Glomerular endothelial cell (primary cell): ENCODE data around the gene NTRK2. TPM values are rescaled to one million over a fixed set of nuclear protein-coding genes. Genes with fewer than 3 reads are reported as not detected.

Experiments used
- DNase-seq: peaks from one replicate; pipeline ENCODE4 v3.0.0-alpha.2; 2011; ENCODE audit warnings: low read depth, low spot score; ENCODE audit errors: extremely low read depth
- total RNA-seq: library from RNA; depleted of rRNA; stranded (reverse); fragments of >200 nt; gene quantifications from 2 replicates; pipeline ENCODE4 v1.2.3, GENCODE V29; 2015

The NTRK2 gene
- total RNA-seq, result 0.35 and 0.97 TPM in 2 replicates

DNA sequence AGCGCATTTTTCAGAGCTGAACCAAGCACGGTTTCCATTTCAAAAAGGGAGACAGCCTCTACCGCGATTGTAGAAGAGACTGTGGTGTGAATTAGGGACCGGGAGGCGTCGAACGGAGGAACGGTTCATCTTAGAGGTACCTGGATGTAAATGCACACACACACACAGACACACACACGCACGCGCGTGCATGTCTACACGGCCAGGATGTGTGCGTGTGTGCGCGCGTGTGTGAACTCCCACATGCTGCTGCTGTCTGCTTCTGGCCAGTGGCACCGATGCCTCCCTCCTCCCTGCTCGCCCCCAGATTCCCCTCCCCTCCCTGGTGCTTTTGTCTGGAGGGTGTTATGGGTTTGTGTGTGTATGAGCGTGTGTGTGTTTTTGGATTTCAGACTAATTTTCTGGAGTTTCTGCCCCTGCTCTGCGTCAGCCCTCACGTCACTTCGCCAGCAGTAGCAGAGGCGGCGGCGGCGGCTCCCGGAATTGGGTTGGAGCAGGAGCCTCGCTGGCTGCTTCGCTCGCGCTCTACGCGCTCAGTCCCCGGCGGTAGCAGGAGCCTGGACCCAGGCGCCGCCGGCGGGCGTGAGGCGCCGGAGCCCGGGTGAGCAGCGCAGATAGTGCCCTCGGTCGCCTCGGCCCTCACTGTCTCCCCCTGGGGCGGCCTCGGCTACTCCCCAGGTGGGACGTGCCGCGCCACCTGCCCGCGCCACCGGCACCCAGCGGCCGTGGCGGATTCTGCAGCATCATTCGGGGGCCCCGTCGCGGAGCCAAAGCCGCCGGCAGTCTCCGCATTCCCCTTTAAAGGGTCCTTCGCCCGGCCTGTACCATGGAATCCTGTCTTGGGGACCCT, at the start of gene NTRK2:
TSS of gene NTRK2 (plus strand) at position 442 of the 850 bp plus-strand sequence. CDS start 1,020 bp downstream, outside the sequence.
- DNase-seq, result no peak

DNA sequence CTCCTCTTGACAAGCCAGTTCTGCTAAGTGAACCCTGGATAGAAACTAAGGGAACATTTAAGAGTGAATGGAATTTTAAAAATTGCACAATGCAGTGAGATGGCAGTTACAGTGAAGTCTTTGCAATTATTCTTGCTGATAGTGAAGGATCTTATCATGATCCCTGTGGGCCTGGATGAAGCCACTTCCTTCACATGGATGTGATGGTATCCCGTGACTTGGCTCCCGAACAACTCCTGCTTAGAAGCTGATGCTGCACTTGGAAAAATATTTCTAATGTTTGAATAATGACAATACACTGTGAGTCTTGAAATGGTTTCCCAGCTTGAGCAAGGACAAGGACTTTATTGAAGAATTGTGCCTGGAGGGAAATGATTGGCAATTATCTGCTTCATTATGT, 49.2 kb upstream of the NTRK2 start:
- DNase-seq, result no peak

DNA sequence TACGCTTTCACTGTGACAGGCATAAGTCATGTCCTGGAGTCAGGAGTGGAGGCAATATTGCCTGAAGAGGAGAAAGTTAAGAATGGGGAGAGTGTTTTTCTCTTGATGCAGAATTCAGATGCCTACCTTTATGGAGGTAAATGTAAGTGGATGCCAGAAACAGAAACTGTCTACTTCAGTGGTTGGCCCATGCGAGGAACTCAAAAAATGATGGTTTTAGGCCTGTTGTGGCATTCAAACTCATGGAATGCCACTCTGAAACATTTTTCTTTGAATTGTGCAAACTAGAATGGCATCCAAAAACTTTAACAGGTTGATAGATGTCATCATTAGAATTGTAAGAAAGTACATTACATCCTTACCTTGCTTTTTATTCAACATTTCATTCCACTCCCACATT, 47.7 kb upstream of the NTRK2 start:
- DNase-seq, result no peak

DNA sequence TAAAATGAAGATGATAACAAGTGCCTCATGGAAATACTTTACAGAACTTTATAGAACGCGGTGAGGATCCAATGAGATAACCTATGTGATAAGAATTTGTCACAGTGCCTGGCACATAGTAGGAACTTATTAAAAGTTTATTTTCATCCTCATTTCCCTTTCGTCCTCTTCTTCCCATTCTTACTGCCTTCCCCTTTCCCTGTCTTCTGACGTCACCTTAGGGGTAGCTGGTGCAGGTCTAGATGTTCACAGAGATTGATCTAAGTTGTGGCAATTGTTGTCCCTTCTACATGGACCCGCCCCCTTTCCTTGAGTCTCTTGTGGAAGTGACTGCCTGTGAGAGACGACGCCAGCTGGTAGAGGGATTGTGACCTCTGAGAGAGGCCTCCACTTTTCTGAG, 46.5 kb upstream of the NTRK2 start:
- no peak for DNase-seq

DNA sequence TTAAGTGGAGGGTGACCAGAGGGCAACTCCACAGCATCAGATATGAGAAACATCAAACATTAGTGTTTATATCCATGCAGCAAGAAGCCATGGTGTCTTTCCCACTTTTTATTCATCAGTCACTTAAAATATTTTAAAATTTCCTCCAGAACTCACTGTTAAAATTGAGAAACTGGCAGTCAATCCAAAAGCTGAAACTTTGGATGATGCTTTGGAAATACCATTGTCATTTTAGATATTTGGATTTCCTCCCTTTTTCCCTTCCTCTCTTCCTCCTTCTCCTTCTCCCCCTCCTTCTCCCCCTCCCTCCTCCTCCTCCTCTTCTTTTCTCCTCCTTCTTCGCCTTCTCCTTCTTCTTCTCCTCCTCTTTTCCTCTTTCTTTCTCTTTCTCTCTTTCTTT, 33.1 kb upstream of the NTRK2 start:
- DNase-seq, result no peak

DNA sequence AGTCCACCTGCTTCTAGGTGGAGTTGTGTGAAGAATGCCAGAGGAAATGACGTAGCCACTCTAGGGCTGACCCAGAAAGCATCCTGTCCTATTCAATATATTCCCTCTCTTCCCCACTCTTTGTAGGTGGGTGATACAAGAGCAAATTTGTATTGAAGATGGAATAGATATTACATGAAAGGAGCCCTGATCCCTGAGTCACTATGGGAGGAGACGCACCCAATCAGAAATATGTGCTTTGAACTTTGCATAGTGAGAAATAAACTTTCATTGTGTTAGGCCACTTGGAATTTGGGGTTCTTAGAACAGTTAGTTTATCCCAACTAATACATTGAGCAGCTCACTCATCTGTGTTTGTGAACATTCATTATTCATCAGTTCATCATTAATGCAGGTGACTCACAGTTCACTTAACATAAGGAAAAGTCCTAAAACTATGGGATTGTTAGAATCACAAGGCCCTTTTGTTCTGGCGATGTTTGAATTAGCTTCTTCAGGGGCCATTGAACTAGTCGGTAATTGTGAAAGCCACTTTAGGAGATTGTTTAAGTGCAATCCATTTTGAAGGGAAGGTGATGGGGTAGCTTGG, 26.9 kb upstream of the NTRK2 start:
- no peak for DNase-seq

DNA sequence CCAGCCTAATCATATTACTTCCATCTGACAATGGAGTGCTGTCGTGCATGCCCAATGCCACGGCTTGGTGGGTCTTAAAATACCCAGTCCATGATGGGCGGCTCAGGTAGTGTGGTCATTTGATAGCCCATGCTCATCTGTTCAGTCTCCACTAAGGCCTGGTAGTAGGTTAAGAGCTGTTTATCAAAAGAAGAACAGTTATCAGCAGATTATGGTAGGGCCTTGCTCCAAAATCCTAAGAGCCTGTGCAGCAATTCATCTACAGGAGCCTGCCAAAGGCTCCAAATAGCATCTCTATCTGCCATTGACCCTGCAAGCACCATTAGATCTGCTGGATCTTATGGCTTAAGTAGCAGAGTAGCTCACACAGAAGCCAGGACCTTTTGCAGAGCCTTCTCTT, 21.8 kb upstream of the NTRK2 start:
- DNase-seq, result no peak

DNA sequence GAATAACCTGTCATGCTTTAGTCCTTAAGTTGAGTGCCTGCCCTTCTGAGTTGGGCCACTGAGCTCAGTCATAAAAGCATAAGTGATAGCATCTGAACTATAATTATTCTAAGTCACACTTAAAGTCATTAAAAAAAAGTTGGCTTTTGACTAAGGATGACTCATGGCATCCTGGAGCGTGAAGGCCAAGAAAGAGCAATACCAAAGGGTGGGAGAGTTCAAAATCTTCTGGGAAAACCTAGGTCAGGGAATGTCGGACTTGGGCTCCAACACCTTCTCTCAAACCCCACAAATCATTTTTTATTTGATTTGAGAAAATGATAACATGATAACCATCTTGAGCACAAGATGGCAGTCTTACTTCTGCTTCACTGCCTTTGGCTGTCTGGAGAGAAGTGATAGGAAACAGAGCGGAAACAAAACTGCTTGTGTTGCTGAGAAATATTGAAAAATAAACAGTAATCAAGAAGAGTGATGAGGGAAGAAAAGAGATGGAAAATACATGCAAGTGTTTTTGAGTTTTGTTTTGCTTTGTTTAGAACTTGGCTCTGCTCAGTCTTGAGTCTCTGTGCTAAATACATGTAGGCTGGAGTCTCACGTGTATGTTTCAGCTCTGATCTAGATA, 16.9 kb upstream of the NTRK2 start:
- DNase-seq, result no peak

DNA sequence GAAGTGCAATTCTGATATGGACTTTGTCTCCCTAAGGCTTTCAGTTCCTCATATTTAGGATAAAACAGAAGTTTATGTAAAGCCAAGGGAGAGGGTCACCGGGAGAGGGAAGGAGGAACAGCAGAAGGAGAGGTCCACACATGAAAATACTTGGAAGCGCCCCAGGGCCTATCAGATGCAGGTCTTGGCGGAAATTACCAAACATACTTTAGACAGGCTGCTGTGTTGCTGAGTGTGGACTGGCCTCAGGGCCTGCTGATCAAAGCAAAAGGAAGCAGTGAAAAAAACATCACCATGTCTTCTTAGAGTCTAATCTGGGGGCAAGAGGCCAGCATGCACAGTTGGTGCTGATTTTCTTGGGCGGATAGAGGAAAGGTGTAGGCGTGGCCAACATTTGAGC, 14.1 kb upstream of the NTRK2 start:
- no peak for DNase-seq

DNA sequence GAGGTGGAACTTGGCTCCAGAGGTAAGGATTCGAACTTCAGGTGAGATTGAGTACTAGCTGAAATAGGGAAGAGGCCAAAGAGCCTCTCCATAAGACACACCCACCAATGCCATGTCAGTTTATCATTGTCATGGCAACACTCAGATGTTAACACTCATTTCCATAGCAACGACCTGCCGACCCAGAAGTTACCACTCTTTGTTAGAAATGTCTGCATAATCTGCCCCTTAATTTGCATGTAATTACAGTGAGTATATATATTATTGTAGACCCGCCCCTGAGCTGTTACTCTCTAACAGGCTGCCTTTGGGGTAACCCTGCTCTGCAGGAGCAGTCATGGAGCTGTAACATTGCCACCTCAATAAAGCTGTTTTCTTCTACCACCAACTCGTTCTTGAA, 10.2 kb upstream of the NTRK2 start:
- no peak for DNase-seq

DNA sequence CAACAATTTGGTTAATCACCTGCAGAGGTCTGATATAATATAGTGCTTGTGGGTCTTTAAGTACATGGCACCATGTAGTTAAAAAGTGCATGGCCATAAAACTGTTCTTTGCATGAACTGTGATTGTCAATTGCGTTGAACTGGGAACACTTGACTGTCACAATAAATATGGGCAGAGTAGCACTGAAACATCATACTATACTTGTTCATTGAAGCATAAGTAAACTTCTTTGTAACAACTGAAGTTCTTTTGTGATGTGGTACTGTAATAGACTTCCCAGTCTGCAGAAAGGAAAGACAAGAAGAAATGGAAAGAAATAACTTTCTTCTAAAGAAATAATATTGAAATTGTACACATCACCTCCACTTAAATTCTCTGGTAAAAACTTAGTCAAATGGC, 9.8 kb upstream of the NTRK2 start:
- no peak for DNase-seq

DNA sequence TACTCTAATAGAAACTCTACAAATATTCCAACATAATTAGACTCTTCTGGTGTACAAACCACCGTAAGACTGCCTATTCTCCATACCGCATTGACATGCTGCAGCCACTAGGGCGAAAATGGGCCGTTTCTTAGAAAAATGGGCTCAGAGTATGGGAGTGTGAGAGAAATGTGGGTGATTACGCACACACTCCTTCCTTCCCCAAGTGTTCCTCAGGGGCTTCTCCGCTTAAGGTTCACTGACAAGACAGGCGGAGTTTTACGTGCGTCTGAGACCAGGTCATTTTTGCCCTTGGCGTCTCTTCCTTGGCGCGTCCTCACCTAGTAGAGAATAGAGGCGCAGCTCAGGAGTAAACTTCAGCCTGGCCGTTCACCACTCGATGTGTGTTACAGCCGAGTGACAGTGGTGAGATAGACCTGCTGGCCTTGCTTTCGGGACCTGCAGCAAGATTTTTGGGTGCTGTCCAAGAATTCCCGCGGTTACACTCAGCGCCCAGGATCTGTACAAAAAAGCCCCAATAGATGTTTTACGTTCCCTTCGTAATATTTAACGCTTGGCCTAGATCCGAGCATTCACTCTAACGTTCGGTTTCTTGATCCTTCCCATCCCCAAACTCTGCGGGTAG, 1.8 kb upstream of the NTRK2 start:
- no peak for DNase-seq

DNA sequence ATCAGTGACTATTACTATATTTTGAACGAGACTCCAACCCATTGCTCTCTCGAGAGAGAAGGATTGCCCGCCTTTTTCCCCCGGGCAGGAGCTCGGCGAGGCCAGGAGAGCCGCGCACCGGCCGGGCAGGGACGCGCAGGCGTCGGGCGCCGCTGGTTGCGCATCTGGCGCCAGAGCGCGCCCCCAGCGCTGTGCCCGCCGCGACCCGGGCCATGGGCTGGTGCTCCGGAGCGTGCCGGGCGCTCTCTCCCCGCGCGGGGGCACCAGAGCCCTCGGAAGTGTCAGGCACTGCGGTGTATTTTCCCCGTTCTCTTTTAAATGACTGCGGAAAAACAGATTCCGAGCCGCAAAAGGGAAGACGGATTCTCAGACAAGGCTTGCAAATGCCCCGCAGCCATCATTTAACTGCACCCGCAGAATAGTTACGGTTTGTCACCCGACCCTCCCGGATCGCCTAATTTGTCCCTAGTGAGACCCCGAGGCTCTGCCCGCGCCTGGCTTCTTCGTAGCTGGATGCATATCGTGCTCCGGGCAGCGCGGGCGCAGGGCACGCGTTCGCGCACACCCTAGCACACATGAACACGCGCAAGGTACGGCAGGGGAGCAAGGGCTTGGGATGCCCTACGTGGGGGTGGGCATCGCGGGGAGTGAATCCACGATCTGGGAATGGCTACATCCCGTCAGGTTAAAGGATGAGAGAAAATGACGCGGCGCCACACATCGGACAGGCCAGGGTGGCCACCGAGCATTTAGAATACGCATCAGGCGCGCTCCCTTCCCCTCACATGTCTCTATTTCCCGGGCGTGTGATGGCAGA, 1.1 kb upstream of the NTRK2 start:
- no peak for DNase-seq

DNA sequence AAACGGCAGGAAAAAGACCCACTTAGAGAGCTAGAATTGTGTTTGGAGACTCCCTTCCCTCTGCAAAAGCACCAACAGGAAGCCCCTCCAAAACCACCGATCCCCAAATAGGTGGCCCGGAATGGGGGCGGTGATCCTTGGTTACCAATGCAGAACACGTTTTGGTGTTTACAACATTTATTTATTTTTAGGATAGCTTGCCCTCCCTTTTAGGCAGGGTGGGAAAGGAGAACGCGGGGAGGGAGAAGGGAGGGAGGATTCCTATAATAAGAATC, 579 bp upstream of the NTRK2 start:
- DNase-seq, result no peak

DNA sequence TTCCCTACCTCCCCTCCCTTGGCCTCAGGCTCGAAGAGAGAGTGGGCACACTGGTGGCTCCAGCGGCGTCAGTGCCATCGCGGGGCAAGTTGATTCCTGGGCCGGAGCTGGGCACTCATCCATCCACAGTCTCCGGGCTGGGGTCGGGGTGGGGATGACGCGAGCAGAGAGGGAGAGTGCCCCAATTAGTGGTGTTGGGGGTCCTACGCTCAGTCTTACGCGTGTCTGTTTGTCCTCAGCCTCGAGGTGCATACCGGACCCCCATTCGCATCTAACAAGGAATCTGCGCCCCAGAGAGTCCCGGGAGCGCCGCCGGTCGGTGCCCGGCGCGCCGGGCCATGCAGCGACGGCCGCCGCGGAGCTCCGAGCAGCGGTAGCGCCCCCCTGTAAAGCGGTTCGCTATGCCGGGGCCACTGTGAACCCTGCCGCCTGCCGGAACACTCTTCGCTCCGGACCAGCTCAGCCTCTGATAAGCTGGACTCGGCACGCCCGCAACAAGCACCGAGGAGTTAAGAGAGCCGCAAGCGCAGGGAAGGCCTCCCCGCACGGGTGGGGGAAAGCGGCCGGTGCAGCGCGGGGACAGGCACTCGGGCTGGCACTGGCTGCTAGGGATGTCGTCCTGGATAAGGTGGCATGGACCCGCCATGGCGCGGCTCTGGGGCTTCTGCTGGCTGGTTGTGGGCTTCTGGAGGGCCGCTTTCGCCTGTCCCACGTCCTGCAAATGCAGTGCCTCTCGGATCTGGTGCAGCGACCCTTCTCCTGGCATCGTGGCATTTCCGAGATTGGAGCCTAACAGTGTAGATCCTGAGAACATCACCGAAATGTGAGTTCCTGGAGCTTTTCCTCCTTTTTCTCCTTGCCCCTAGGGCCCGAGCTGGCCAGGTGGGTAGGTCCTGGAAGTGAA, 861 bp downstream of the NTRK2 start:
- no peak for DNase-seq

DNA sequence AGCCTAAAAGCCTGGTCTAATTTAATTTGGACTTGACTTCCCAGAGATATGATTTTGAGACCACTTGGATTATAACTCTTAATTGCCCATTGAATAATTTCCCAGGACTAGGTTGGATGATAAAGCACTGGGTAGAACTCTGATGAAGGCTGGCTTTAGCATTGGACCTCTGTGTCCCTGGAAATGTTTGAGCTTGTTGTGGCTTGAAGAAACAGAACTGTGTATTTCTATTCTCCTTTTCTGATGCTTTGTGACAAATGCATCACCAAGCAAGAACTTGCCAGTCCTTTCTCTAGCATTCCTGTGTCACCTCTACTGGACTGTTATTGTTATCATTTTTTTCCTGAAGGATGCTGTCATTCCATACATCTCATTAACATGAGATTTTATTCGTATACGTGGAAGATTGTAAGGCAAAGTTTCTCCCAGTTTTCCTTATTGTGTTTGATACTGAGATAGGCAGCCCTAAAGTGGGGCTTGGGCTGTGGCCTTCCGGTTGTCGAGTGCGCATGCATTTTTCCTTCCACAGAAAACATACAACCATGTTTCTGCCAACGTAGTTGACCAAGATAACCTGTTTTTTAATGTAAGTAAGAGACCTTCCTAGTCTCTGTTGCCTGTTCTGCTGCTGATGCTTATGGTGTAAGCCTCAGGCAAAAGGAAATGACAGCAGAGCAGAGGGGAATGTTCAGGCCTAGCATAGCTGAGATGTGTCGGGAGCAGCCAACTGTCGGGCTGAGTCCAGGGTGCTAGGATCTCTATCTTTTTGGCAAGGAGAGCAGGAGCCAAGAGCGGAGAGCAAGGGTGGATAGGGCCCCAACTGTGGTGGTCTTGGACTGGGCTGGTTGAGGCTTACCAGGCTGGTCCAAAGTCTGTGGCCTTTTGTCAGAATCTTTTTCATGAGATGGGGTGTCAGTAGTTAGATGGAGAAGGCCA, 2.3 kb downstream of the NTRK2 start:
- DNase-seq, result no peak

DNA sequence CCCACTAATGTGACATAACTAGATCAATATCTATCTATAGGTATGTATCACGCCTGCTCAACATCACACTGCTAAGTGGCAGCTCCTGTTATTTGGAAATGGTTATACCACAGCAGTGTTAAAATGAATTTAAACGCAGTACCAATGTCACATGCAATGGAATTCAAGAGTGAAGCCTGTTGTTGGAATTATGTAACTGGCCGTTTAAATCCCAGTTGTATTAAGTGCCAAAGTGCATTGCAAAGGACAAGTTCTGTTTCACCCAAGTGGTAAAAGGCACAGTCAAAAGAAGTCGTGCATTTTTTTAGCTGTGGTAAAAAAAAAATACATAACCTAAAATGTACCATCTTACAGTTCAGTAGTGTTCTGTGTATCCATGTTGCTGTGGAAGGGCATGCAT, 4.3 kb downstream of the NTRK2 start:
- no peak for DNase-seq

DNA sequence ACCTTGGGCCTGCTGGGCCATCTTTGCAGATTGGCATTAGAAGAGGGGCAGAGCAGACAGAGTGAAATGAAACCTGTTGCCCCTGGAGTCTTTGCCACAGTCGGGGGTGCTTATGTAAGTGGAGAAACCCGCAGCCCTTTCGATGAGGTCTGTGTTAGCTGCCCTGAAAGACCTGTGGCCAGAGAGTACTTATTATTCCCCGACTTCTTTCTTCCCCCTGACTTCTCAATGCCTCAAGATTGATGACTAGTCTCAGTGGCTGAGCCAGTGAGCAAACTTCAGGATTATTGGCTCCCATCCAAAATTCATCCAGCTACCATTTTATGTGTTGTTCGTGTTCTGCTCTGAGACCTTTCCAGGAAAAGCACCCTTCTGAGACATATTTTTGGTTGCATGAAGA, 7.6 kb downstream of the NTRK2 start:
- no peak for DNase-seq

DNA sequence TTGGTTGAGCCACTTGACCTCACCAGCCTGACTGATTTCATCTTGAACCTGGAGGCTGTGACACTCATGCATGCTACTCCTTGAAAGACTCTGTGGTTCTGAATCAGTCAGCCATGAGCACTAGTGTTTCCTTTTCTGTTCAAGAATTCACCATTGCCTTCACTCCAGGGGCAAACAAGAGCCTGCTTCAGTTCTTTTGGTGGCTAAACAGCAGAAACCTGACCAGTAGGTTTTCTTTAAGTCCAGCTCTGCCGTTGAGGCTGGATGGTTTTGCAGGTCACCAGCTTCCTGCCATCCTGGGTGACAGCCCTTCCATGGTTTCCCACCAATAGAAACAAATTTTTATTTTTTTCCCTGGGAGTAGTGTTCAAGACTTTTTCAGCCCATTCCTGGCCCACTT, 10.0 kb downstream of the NTRK2 start:
- DNase-seq, result no peak
